ENCODE measurements around the gene MMEL1.
"Not testable (repeated sequence)": the region's sequence is repeated elsewhere in the genome, so short reads cannot be mapped to it uniquely, and the experiment has no call there.

The MMEL1 gene

DNA sequence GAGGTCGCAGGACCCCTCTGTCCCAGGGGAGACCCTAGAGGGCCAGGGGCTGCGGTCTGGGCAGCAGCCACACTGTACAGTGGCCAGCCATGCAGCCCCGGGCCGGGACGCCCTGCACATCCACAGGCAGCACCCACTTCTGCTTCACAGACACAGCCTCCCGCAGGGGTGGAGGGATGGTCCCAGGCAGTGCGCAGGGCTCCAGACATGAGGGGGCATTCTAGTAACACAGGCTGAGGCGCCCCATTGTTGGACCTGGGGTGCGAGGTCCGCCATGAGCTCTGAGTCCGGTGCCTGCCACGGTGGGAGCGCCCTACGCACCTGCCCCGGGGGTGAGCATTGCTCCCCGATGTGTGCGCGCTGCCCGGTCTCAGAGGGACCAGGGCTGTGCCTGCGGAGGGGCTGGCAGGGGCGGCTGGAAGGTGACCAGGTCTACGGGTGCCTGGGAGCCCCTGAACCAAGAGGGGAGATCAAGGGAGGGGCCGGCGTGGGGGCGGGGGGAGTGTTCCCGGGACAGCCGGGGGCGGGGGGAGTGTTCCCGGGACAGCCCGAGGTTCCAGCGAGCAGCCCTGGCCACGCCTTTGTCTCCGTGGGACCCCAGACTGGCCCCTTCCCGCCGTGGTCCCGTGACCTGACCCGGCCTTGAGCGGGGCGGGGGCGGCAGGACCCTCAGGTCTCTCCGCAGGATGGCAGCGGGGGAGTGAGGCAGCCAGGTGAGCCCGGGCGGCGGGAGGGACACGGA is 4.5 kb downstream of the MMEL1 start:
- DNase-seq (ENCODE audit: low read depth), result no peak

DNA sequence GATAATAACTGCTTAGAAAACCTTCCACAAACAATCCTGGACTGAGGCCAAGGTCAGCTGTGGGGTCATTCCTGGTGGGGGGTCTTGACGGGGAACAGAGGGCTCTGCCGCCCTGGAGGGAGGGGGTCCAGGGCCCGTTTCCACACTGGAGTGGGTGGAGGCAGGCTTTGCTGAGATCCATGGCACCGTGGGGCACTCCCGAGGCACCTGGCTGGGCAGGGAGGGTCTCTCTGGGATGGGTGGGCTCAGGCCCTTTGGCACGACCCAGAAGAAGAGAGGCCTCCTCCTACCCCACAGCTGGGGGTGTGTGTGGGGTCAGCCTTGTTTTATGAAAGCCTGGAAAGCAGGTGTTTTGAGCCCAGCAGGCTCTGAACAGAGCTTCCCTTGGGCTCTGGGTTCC is 5.1 kb downstream of the MMEL1 start:
- no peak for DNase-seq (ENCODE audit: low read depth)

DNA sequence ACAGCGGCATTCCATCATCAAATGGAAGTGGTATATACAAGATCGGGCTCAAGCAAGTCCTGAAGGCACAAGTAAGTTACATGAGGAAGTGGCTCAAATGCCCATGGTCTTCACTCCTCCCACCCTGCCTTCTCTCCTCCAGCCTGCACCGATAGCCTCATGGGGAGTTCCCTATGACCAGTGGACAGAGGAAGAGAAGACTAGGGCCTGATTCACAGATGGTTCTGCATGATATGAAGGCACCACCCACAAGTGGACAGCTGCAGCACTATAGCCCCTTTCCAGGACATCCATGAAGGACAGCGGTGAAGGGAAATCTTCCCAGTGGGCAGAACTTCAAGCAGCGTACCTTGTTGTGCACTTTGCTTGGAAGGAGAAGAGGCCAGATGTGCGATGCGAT is 7.1 kb downstream of the MMEL1 start:
- not testable (repeated sequence) for DNase-seq (ENCODE audit: low read depth)

DNA sequence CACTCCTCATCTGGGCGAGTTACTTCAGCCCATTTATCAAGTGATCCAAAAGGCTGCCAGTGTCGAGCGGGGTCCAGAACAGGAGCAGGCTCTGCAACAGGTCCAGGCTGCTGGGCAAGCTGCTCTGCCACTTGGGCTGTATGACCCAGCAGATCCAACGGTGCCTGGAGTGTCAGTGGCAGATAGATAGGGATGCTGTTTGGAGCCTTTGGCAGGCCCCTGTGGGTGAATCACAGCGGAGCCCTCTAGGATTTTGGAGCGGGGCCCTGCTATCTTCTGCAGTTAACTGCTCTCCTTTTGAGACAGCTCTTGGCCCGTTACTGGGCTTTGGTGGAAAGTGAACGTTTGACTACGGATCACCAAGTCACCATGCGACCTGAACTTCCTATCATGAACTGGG is 7.5 kb downstream of the MMEL1 start:
- DNase-seq (ENCODE audit: low read depth), result no peak

DNA sequence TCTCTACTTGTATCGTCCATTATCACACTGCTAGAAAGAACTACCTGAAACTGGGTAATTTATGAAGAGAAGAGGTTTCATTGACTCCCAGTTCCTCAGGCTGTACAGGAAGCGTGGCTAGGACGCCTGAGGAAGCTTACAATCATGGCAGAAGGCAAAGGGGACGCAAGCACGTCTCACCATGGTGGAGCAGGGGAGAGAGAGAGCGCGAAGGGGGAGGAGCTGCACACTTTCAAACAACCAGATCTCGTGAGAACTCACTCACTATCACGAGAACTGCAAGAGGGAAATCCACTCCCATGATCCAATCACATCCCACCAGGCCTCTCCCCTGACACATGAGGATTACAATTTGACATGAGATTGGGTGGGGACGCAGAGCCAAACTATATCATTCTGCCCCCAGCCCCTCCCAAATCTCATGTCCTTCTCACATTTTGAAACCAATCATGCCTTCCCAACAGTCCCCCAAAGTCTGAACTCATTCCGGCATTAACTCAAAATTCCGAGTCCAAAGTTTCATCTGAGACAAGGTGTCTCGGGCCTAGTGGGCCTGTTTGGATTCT is 8.0 kb downstream of the MMEL1 start:
- no peak for DNase-seq (ENCODE audit: low read depth)

DNA sequence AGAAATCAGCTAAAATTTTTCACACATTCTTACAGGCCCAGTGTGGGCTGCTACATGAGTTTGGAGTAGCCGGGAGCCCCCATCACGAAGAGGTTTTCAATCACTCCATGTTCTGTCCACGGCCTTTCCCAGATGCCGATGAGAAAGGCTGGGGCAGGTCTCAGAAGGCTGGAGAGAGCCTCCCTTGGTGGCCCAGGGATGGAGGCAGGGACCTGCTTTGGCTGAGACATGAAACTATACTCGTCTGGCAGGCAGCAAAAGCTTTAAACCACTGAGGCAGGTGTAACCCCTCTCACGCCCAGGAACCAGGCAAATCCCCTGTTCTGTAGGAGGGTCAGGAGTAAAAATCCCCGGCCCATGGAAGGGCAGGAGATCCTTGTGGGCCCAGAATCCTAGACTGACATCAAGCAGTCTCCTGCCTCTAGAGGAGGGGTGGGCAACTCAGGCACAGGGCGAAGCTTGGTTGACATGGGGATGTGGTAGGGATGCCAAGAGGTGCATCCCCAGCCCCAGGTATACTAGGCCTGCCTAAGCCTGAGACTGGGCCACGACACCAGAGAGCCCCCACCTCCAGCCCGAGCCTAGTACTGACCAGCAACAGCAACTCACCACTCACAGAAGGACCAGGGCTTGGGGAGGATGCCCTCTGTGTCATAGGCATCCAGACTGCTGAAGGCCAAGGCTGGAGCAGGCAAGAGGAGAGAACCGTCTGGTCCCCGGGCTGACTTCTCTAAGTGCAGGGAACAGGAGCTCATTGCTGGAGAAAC is 9.1 kb downstream of the MMEL1 start:
- no peak for DNase-seq (ENCODE audit: low read depth)

DNA sequence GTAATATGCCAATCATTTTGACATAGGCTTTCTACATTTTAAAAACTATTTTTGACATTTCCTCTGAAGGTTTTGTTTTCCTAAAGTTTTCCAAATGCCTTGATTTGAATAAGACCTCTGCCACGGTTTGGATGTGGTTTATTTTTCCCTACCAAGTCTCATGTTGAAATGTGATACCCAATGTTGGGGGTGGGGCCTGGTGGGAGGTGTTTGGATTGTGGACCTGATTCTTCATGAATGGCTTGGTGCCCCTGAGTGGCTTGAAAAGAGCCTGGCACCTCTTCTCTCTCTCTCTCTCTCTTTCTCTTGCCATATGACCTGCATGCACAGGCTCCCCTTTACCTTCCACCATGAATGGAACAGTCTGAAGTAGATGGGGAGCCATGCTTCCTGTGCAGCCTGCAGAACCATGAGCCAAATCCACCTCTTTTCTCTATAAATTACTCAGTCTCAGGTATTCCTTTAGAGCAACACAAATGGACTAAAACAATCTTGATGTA is 14.8 kb downstream of the MMEL1 start:
- DNase-seq (ENCODE audit: low read depth), result no peak

DNA sequence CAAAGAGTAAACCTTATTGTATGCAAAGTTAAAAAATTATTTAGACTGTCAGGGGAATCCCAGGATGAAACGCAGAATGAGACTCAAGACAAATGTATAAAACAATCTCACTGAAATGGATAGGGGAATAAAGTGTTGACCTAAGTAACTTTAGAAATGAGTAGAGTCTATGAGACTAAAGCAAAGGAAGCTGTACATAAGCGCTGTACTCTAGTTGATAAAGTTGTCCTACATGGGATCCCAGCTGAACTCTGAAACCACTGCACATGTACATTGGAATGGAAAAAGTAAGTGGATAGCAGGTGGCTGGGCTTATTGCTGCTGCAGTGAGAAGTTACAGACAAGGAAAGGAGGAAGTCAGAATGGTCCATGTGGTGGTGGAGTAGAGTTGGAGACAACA is 18.7 kb downstream of the MMEL1 start:
- no peak for DNase-seq (ENCODE audit: low read depth)

DNA sequence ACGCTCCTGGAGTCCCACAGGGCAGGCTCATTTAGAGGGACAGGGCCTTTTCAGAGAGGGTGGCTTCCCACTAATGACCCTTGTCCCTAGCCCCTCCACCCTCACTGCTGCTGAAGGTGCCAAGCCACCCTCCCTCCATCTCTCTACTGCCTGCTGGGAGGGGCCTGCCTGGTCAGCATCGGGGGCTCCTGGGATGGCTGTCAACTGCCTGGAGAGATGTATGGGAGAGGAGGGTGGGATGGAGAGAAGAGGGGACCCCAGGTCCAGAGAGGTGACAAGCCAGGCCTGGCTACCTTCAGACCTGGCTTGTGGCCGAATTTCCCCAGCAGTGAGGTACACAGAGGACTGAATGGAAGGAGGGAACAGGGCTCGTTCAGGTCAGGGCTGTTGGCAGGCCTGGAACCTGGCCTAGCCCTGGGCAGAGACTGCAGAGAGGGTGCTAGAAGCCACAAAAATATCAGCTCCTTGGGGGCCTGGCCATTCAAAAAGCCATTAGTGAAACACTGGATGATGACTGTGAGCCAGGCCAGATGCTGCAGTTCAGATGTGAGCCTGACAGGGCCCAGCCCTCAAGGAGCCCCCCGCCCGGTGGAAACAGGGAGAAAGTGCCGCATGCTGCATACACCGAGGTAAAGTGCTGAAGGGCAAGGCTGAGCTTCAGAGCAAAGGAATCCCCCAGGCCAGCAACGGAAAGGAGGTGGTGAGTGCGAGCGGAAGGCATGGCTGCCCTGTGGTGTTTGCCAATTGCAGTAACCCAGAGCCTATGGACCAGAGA is 20.0 kb downstream of the MMEL1 start:
- DNase-seq (ENCODE audit: low read depth), result no peak

DNA sequence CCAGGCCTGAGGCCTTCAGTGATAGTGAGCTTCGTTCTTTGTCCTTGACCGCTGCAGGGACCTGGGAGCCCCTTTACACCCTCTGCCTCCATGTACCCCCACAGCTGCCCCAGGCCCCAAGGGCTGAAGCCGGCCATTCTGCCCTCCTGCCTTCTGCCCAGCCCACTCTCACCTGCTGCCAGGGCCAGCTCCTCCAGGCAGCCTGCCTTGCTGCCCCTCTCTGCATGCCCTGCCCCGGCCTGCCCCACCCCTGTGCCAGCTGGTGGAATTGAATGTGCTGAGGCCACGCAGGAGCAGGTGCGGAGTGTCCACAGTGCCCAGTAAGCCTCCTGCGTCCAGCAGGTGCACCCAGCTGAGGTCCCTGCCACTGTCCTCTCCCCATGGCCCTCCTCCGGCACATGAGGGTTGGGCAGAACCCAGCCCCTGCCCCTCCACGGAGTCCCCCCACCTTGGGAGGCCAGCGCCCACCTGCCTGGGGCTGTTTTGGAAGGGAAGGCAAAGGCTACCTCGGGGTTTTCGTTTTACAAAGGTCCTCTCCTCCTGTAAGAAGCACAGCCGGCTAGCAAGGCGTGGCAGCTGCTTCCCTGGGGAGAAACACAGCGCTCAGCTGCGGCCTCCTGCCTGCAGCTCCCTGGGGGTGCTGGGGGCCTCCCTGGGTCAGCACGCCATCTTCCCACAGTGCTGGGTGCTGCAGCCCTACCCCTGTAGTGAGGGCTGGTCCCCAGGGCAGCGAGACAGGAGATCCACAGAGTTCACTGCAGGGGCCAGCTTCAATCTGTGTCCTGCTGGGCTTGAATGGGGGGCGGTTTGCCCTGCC is 21.0 kb downstream of the MMEL1 start:
- DNase-seq (ENCODE audit: low read depth), result no peak

DNA sequence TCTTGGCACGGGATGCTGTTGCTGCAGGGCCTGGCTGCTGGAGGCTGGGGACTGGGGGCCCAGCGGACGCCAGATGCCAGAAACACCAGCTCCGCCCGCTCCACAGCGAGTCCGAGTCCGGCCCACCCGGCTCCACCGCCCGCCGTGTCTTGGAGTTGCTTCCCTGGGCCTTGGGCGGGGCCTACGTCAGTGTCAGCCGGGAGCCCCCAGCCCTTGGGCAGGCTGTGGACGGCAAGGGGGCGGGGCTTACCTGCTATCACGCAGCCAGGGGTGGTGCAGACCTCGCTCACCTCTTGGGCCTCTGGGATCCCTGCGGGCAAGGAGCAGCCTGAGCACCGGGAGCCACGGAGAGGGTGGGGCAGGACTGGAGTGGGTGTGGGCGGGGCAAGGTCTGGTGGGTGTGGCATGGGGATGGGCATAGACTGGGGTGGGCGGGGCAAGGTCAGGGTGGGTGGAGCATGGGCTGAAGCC is 21.8 kb downstream of the MMEL1 start:
- DNase-seq (ENCODE audit: low read depth), result no peak

DNA sequence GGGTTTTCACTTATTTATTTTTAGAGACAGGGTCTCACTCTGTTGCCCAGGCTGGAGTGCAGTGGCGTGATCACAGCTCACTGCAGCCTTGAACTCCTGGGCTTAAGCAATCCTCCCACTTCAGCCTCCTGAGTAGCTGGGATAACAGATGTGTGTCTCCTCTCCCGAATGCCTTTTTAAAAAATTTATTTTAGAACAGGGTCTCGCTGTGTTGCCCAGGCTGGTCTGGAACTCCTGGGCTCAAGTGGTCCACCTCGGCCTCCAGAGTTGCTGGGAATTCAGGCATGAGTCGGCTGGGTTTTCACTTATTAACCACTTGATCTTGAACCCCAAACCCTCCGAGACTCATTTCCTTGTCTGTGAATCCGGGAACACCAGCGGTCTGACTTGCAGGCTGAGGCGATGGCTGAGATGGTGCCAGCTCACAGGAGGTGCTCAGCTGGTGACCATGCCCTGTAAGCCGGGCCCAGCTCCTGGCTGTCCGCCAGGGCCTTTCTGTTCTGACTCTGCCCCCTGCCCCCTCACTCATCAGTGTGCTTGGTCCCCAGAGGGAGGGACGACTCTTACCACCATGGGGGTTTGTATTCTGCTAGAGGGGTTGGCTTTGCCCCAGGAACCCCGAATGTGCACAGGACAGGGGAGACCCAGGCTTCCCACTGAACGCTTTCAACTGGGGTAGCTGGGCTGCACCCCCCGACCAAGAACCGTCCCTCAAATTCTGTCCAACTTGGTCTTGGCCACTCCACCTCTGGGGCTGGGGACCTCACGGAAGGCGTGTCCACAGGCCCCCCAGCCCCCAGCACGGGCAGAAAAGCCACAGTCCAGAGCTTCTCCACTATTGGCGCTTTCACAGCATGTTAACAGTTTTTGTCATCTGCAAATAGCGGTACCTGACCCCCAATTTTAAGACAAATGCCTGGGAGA is 22.5 kb downstream of the MMEL1 start:
- no peak for DNase-seq (ENCODE audit: low read depth)

DNA sequence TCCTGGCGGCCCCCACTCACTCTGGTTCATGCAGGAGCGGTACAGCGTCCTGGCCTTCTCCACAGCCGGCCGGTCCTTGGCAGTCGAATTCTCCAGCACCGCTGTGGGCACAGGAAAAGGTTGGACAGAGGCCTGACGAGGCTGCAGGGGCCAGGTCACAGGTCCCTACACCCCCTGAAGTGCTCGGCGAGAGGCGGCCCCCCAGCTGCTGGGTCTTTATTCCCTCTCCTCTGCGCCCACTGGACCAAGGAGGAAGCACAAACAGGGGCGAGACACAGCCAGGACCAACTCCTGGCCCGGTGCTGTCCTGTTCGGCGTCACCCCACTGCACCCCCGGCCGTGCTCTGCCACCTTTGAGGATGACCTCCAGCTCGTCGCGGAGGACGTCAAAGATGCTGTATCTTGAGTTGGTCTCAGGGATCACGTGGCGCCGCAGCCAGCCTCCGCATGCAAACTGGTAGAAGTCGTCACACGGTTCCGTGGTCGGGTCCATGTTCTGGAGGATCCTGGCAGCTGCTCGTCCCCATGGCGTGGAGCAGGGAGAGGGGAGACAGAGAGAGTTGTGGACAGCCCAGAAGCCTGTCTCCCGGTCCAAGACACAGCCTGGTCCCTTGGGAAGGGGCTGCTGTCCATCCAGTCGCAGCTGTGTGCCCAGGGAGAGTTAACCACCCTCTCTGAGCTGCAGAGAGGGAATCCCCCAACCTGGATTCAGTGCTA is 23.3 kb downstream of the MMEL1 start:
- no peak for DNase-seq (ENCODE audit: low read depth)

DNA sequence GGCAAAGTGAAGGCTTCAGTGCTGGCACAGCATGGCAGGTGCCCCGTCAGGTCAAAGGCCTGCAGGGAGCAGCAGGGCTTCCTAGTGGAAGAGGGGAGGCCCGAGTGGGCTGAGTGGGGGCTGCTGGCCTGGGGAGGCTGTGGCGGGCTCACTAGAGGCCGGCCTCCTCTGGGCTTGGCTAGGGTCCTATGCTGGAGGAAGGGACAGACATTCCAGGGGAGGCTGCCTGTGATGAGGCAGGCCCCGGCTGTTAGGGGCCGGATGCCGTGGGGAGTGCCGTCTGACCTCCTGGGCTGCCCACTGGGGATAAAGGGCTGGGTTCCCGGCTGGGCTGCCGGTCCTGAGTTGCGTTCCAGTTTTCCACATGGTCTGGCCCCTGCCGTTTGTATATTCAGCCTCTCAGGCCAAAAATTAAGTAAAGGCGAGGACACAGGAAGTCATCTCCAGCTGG is 25.1 kb downstream of the MMEL1 start:
- DNase-seq (ENCODE audit: low read depth), result no peak

DNA sequence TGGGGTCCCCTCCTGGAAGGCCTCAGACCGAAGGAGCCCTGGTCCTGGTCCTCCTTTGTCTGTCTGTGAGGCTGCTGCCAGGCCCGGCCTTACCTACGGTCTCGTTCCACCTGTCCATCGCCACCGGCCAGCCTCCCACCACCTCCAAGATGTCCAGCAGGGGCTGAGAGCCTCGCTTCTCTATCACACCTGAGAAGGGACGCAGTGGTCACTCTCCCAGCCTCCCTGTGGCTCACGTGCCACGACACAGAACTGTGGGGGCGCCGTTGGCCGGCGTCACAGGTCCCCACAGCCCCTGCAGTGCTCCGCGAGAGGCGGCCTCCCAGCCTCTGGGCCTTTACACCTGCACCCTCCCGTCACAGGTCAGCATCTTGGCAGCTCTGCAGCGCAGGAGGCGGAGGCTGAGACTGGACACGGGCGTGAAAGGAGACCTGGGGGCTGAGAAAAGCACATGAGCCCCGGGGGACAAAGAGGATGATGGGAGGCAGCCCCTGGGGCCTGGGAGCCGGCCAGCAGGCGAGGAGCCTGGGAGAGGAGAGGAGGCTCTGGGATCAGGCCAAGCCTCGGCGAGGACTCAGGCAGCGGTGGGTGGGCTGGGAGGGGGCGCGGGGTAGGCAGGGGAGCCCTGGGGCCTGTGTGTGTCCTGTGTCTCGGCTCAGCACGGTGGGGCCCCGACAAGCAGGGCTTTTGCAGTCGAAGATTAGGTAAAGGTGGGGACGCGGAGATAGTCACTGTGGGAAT is 25.8 kb downstream of the MMEL1 start:
- no peak for DNase-seq (ENCODE audit: low read depth)

DNA sequence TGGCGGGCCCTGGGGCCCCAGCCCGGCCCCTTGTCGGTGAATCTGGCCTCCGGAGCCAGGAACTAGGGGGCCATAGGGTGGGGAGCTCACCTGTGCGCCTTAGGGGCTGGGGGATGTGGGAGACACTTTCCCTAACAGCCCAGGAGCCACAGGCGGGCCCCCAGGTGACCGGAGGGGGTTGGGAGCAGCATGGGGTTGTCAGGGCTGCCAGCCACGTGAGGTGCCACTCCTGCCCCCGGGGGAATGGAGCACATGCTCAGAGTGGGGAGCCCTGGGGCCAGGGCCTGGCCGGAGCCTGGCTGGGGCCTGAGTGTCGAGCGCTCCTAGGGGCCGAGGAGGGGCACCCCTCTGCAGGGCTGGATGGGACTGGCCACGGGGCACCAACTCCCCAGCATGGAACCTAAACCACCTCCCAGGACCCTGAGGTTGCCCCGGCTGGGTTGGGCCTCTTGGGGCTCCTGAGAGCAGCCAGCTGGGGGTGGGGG is 26.4 kb downstream of the MMEL1 start:
- no peak for DNase-seq (ENCODE audit: low read depth)

DNA sequence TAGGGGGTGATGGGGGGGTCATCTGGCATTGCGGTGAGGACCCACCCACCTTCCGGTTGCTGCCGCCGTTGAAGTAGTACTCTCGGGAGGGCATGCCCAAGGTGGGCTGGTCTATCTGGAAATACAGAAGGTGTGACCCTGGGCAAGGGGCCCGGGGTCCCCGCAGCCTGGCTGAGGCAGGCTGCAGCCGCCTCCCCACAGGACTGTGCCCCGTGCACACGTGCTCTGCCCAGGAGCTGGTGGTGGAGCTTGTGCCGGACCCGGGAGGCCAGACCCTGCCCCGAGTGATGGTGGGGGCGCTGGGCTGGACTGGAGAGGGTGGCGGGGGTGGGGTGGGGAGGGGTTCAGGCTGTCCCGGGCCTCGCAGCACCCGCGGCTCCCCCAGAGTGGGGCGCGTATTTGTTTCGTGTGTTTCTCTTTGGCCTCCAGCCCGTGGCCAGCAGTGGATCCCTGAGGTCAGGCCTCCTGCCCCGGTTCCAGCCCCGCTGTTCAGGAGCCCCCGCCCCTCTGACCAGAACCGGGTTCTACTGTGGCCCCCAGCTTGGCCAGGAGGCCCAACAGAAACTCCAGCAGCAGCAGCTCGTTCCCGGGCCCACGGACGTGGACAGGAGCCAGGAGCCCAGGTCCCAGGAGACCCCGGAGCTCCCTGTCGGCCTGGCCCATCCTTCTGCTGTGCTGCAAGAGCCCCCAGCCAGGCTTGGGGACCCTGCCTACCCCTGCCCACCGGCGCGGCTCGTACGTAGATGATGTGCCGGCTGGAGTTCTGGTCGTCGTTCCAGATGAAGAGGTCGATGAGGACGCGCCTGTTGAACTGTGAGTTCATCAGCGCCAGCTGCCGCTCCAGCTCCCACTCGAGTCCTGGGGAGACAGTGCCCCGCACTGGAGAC is 27.1 kb downstream of the MMEL1 start:
- DNase-seq (ENCODE audit: low read depth), result no peak
